NCI-H524 (cell line): Measurements from ENCODE around the gene SUMF1.
"Not testable (repeated sequence)": the region's sequence is repeated elsewhere in the genome, so short reads cannot be mapped to it uniquely, and the experiment has no call there.

Experiments
- DNase-seq, 2 experiments: peaks; one replicate each; lab custom pipeline; 2025; lab: John Stamatoyannopoulos, UW

Gene SUMF1

DNA sequence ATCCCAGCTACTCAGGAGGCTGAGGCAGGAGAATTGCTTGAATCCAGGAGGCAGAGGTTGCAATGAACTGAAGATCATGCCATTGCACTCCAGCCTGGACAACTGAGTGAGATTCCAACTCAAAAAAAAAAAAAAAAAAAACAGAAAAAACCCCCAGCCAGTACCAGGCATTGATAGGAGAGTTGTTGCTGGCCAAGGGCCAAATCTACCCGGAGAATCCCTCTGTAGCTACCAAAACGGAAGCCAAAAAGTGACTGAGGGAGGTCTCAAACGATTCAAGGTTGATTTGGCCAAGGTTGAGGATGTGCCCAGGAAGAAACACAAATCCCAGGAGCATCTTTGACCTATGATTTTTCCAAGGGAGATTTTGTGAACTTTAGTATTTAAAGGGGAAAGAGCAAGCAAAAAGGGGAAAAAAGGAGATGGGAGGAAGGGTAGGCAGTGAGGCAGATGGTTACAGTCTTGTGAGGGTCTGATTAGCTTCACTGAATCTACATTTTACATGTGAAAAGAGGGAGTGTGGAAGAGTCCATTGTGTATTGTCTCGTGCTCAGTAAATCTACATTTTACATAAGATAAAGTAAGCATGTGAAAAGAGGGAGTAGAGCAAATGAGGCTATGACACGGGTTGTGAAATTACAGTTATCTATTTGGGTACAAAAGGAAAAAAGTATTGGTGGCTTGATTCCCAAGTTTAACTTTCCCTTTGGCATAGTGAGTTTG lies 131.1 kb downstream of the SUMF1 start:
- no peak for DNase-seq

DNA sequence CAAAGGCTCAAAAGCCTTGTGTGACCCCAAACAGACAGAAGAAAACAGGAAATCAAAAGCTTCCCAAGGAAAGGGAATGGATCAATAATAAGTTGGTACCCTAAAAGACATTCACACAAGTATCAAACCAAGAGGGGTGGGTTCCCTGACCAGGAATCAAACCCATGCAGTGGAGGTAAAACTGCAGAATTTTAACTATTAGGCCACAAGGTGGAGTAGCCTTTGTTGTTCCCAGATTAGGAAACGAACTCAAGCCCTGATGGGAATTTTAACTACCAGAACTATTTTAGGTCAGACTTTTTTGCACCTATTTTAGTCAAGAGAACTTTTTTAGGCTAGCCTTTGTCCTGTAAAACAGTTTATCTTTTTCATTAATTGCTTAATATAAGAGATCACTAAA lies 132.5 kb downstream of the SUMF1 start:
- no peak for DNase-seq

DNA sequence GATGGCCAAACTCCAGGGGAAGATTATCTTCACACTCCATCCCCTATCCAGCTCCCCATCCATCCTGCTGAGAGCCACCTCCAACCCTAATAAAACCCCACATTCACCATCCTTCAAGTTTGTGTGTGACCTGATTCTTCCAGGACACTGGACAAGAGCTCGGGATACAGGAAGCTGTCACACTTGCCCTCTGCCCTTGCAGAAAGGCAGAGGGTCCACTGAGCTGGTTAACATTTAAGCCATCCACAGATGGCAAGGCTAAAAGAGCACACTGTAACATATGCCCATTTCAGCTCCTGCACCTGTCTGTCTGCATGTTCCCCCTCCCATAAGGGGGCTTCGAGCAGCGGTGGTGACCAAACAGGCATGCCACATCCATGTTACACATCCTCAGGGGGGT lies 134.1 kb downstream of the SUMF1 start:
- peak in 1 of 2 experiments; percentile 53 for DNase-seq

DNA sequence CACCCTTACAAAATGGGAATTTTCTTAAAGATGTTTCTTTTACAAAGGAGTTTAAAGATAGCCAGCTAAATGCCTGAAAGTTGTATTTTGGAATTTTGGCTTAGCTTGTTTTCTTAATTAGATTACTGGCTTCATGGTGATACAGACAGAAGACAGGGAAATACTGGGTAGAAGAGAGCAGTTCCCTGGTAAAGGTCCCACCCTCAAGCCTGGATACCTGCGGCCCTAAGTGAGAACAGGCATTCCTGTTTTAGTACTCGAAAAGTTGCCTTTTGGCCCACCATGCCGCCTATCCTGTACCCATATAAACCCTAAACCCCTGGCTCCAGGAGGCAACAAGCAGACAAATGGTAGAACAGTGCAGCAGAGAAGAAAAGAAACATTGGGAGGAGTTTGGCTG lies 134.5 kb downstream of the SUMF1 start:
- DNase-seq = no peak

DNA sequence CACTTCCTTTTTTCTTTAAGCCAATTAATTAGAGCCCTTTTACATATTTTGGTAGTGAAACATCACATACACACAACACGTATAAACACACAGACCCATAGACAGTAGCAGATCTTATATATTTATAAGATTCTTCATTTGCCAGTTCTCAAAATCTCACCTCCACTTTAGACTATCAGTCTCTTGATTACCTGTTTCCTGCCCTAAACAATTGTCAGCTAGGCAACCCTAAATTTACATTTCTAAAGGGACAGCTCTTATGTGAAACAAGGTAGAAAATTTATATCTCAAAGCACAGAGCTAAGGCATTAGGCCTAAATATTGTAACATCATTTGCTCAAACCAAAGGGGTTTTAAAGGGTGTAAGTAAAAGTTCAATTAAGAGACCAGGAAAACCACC lies 135.0 kb downstream of the SUMF1 start:
- no peak for DNase-seq

DNA sequence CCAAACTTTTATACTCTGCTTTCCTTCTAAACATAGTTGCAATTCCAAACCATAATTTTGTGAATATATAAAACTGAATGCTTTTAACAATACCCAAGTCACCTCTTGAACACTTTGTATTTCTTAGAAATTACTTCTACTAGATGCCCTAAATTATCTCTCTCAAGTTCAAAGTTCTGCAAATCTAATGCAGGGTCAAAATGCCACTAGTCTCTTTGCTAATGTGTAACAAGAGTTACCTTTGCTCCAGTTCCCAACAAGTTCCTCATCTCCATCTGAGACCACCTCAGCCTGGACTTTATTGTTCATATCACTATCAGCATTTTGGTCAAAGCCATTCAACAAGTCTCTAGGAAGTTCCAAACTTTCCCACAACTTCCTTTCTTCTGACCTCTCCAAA lies 137.3 kb downstream of the SUMF1 start:
- not testable (repeated sequence) for DNase-seq

DNA sequence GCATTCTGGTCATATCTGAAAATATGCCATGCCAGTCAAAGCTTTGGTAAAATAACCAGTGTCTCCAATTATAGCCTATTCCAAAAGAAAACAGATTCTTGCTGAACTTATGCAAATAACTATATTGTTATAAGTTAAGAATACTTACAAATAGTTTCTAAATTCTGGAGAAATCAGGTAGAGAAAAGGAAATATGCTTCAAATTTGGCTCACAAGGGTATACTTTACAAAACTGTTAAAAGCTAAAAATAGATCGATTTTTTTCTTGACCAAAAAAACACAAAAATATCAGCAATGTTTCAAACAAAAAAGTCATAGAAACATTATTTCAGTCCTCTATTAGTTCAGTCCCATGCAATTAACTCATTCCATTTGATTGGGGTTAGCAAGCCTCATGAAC lies 140.2 kb downstream of the SUMF1 start:
- no peak for DNase-seq

DNA sequence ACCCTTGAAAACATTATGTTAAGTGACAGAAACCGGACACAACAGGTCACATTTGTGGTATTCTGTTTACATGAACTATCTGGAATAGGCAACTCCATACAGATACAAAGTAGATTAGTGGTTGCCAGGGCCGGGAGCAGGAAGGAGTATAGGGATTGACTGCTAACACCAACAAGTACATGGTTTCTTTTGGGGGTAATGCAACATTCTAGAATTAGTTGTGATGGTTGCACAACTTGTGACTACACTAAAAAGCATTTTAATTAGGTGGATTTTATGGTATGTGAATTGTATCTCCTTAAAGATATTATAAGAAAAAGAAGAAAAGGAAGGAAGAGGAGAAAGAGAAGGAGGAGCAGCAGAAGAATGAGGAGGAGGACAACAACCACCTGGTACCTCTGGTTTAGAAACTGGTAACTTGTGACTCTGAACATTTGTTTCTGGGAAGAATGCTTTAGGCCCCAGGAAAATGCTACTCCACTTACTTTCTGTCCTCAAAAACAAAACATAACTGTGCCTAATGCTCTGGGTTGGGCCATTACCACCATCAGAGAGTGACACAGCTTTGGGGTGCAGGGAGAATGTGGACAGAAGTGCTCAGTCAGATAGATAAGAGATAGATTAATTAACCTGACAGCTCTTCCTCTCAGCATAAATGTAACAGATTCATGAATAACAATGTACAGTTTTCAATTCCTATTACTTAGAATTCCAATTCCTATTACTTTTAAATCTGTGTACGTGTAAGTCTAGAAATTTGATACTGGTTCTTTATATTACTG lies 143.6 kb downstream of the SUMF1 start:
- no peak for DNase-seq

DNA sequence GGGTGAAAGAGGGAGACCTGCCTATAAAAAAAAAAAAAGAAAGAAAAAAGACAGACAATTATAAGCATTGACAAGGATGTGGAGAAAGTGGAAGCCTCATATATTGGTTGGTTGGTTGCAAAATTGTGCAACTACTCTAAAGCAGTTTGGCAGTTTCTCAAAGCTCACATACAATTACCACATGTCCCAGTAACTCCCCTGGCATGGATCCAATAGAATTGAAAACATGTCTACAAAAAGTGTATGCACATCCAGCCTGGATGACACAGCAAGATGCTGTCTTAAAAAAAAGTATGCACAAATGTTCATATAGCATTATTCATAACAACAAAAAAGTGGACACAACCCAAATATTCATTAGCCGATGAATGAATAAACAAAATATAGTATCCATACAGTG lies 144.4 kb downstream of the SUMF1 start:
- DNase-seq = no peak

DNA sequence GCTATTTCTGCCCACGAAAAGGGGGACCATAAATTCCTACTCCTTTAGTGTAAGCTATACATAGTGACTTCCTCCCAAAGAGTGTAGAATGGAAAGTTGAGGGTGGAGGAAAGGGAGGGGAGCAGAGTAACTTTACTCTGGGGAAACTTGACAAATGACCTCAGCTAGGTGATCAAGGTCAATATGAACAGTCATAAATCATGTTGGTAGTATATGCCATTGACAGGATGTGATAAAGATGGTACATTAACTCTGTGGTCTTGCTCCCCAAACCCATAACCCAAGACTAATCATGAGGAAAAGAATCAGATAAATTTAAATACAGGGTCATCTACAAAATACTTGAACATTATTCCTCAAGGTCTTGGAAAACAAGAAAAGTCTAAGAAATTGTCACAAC lies 145.3 kb downstream of the SUMF1 start:
- DNase-seq = no peak

DNA sequence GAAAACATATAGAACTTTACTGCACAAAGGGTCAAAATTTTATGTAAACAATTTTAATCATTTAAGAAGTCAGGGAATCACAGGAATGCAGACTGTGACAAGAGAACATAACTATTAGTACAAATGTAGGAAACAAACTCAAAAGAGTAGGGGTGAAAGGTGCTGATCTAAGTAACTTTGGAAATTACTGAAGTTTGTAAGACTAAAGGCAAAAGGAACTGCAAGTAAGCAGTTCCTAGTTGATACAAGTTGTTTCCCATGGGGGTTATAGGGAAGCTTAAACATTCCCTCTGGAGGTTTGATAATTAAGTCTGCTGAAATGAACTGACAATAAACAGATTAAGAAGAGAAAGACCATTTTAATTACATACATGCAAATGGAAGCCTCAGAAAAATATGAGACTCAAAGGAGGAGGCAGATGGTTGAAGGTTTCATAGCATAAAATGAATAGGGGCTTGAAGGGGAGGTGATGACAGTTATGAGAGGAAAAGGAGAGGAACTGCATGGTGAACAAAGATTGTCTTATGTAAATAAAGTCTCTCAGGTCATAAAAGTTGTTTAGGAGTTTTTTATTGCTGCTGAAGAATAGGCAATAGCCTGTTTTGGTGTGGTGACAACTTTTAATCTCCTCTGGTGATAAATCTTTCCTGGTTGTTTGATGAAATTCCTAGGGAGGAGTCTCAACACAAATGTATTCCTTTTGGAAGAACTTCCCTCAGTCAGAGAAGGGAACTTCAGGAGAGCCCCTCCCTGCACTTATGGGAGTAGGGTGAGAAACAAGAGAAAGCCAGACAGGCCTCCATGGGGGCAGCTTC lies 146.8 kb downstream of the SUMF1 start:
- DNase-seq = no peak

DNA sequence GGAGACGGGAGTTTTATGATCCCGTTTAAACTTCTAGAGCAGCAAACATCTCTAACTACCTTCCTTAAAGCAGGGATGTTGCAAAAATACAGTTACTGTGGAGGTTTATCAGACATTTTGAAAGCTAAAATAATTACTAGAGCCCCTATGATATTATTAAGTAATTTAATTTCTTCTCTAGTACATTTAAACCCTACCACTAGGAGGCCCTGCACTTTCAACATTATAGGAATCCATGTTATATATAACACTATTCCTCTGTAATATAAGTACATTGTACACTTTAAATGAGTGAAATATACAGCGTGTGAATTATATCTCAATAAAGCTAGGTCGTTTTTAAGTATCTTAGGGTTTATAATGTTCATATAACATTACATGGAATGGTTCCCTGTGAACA lies 152.4 kb downstream of the SUMF1 start:
- no peak for DNase-seq

DNA sequence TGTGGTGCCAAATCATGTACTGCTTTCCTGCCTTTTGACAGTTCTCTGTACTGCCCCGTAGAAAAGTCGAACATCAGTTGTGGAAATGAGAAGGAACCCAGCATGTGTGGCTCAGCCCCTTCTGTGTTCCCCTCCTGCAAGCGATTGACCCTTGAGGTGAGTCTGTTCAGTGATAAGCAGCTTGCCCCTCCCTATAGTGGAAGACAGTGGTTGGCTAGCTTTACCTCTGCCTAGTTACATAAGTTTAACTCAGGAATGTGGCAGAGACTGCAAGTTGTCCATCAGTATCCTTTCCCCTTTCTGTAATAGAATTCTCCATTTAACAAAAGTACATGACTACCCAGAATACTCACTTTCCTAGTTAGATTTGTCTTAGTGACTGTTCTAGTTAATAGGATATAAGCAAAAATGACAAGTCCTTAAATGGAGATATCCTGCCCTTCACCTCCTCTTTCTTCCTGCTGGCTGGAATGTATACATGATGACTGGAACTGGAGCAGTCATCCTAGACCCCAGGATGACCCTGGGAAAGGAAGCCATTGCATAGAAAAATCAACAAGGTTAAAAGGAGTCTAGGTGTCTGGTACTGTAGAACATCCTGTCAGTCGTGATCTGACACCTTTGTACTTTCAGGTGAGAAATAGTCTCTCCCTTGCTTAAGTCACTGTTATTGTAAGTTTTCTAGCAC lies 153.3 kb downstream of the SUMF1 start:
- DNase-seq = no peak

DNA sequence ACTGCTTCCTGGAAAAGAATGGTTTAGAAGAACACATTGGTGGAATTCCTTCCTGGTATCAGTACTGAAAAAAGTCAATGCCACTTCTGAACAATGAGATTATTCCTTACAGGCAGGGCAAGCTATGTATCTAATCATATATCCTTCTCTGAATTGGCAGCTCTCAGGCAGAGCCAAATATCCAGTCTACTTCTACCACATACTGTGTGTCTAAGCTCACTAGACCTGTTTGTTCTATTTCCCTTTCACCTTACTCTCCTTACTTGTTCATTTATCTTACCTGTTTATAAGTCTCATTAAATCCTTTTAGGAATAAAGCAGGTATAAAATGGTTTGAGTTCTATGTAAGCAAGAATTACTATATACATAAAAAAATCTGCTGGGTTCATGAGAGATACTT lies 155.6 kb downstream of the SUMF1 start:
- DNase-seq = no peak
